NCI-H1417 treated with DMSO at 0.1 percent for 48 hours (cell line): ENCODE results near the gene MASP1.
"Not testable (repeated sequence)": the region's sequence is repeated elsewhere in the genome, so short reads cannot be mapped to it uniquely, and the experiment has no call there.

Source experiments
- DNase-seq: peaks from one replicate; lab custom pipeline; 2025; lab: John Stamatoyannopoulos, UW

Gene MASP1

GRCh38 chr3:187264911-187265310 is 26.6 kb downstream of the MASP1 start:
- no peak for DNase-seq

DNA sequence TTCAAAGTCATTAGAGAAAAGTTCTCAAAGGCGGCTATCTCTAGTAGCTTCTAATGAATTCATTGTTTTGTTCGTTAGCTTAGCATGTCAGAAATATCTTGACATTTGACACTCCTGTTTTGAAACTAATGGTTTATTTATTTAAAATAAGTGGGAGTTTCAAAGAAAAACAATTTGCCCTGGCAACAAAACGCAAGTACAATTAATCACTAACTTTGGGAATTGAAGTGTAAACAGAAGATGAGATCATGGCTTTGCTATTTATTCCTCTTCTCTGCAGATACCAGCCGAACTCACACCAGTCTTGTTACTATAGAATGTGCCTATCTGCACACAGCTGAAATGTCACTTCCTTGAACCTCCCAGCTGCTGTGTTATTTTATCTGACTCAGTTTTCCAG is 27.5 kb downstream of the MASP1 start:
- DNase-seq = no peak

- DNase-seq = no peak
These were observed 28.3 kb downstream of the MASP1 start for GRCh38 chr3:187263270-187263669.

- DNase-seq = no peak
These were observed 29.2 kb downstream of the MASP1 start for GRCh38 chr3:187262360-187262759.

DNA sequence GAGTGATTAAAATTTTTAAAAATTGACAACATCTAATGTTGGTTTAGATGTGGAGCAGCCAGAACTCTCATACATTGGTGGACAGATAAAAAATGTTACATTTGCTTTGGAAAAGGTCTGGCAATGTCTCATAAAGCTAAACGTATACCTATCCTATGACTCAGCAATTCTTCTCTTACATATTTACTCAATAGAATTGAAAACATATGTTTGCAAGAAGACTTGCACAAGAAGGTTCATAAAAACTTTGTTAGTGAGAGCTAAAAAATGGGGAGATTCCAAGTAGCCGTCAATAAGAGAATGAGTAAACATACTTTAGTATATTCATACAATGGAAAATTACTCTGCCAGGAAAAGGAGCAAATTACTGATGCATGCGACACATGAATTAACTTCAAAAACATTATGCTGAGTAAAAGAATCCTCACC is 30.0 kb downstream of the MASP1 start:
- no peak for DNase-seq

GRCh38 chr3:187259171-187259570 is 32.4 kb downstream of the MASP1 start:
- DNase-seq = no peak

DNA sequence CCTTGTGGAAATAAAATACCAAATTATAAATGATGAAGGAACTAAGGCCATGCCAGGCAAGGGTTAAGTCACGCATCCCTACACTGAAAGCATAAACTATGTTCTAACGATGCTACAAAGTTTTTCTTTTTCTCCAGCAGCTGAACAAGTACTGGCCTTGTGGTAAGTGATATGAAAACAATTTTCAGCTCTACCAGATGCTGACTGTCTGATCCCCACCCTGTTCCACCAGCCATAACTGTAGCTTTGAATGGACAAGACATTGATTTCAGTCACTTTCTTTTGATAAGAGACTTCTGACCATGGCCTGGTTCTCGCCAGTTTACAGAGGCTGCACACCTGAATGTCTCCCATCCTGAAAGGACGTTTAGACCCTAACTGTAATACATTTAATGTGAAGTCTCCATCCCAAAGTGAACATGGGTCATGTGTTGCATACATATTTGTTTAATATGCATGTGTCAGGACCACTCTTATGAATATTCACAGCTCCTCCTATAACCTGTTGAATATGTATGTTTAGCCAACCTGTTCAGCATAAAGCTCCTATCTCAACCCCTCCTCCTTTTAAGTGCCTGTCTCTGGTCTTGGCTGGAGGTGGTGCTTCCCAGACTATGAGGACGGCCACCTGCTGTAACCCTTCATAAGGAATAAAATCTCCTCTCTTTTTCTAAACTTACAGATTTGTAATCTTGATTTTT is 33.4 kb downstream of the MASP1 start:
- DNase-seq = no peak

DNA sequence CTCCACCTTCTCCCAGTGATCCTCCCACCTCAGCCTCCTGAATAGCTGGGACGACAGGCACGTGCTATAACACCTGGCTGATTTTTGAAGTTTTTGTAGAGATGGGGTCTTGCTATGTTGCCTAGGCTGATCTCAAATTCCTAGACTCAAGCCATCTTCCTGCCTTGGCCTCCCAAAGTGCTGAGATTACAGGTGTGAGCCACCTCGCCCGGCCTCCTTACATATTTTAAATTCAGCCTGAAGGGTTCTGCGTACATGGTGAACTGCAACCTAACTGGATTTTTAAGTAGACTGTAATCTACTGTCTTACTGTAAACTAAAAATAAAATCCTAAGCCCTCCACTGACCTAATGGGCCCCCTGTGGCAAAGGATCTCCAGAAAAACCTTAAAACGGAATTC is 34.1 kb downstream of the MASP1 start:
- DNase-seq = no peak

GRCh38 chr3:187256051-187256616 is 35.4 kb downstream of the MASP1 start:
- no peak for DNase-seq

- DNase-seq = no peak
These were observed 36.2 kb downstream of the MASP1 start for GRCh38 chr3:187255314-187255713.

DNA sequence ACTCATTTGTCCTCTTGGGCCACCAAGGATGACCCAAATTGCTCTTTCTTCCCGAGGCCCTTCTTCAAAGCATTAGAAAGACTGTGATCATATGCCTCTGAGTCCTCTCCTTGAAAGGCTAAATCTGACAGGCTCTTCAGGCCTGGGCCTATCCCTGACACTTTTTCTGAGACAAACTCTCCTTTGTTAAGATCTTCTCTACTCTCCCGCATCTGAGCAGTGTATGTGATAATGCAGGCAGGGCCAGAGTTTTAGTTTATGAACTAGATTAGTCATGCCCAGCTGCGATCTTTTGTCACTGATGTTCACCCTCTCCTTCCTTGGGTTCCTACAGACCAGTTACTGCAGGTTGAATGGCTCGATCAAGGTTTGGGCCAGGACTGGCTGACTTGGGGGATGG is 39.2 kb downstream of the MASP1 start:
- no peak for DNase-seq

DNA sequence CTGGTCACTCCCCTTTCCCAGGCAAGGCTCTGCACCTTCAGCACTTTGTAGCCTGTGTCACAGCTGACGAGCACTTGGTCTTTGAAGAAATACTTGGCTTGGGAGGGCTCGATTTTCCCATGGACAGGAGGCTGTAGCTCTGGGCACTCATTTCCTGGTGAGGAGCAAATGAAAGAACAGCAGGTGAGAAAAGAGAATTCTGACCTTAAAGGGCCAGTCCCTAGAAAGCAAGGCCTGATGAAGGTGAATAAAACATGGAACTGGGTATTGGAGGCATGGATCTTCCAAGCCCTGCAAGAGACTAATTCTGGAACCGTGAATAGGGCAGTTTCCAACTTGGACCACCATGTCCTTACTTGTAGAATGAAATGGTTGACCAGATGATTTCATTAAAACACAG is 39.9 kb downstream of the MASP1 start:
- no peak for DNase-seq

GRCh38 chr3:187247398-187247797 is 44.1 kb downstream of the MASP1 start:
- no peak for DNase-seq

DNA sequence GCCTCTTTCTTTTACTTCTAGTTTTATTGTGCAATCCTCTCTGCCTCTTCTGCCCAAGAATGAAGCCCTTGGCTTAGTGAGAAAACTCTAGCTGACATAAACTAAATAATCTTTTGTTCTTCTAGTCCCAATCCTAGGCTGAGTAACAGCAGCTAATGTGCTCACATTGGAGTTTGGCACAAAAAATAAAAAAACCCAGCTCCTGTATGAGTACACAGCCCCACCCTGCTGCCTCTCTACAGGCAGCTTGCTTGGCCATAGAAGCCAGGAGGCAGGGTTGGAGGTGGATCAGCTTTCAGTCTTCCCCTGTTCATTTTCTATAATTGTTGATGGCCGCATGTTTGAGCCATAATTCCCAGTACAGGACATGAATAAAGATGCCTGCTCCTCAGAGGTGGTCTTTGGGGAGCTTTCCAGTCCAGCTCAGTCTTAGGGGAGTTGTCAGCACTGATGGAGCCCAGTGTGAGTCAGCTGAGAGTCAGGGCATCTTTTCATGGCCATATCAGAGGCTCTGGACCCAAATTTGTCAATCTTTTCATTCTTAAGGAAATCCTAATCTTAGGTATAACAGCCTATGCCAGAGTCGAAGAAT is 47.5 kb downstream of the MASP1 start:
- no peak for DNase-seq

DNA sequence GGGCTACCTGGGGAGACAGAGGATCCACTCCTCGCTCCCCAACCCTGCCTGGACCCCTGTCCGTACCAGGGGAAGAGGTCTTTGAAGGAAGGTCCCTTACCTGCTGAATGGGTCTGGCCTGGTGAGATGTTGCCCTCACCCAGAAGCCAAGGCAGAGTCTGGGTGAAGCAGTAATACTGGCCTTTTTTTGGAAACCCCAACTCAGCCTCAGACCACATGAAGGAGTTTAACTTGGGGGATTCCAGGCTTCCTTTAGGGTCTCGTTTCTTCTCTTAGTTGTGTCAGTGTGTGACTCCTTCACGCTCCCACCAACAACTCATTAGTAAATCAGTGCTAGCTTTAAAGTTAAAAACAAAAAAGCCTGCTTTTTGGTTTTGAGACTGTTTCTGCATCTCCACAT is 48.6 kb downstream of the MASP1 start:
- no peak for DNase-seq

GRCh38 chr3:187242435-187242834 is 49.1 kb downstream of the MASP1 start:
- DNase-seq = no peak

DNA sequence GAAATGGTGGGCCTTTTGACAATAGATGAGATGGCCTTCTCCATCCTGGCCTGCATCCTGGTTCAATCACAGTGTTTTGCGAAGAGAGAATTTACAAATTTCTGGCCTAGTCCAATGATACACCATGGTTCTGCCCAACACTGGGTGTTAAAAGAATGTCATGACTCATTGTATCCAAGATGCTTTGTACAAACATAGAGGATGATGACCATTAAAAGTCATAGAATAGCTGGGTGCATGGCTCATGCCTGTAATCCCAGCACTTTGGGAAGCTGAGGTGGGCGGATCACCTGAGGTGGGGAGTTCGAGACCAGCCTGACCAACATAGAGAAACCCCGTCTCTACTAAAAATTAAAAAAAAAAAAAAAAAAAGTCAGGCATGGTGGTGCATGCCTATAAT is 52.7 kb downstream of the MASP1 start:
- DNase-seq = not testable (repeated sequence)

DNA sequence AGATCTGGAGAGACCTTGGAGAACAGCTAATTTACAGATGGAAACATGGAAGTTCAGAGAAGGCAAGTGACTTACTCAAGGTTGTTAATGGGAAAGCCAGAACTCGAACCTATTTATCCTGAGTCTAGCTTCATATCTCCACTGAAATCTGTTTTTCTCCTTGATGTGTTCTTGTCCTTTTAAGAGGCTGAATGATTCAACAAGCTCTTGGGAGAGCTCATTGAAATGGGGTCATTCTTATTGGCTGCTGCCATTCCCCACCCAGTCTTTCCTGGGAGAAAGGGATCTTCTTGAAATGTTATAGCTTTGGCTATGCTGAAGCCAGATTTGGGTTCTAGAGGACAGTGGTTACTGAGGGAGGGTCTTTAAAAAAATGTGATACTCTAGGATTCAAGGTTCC is 53.3 kb downstream of the MASP1 start:
- no peak for DNase-seq

DNA sequence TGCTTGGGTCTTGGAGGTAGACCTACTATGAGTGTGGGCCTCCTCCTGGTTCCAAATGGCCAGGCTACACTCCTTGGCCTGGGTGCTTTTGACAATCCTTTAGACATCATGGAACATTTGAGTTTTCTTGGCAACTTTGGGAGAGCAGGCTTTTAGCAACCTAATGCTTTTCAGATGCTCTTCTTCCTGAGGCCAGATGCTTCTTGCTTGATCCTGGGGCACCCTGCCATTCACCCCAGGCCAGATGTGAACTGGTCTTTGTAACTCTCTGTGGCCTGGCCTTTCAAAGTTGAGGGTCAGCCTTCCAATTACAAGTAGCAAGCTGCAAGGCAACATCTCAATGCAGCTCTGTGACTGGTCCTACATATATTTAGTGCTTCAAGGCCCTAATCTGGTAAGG is 53.8 kb downstream of the MASP1 start:
- no peak for DNase-seq

GRCh38 chr3:187236962-187237361 is 54.6 kb downstream of the MASP1 start:
- DNase-seq = no peak

DNA sequence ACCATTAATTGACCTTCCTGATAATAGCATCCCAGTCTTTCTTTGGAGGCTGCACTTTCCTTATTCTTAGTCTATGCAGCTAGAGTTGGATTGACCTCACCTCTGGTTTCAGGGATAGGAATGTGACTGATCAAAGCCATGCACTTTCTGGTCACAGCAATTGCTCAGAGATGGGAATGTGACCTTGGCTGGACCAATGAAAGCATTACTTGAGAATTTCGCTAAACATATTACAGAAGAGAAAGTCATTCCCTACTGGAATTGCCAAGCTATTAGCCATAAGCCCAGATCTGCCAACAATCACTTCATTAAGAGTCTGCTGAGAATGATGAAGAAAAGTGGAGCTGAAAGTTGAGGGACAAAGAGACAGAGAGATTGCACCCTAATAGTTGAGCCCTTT is 61.5 kb downstream of the MASP1 start:
- no peak for DNase-seq

DNA sequence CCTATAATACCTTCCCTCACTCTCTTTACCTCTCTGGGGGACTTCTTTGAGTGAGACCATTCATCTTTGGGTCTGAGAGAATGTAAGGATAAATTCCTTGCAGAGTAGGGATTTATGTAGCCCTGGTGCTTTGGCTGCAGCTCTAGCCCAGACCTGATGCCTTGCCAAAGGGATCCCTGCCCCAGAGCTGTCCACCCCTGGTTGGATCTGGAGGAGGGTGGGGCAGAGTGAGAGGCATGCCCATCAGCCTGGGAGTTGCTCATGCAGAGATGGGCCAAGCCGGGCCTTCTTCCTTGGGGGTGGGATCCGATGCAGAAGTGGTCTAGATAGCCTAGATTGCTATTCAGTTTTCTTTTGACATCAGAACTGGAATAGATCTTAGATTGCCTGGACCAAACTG is 62.8 kb downstream of the MASP1 start:
- DNase-seq = no peak

GRCh38 chr3:187227658-187228258 is 63.8 kb downstream of the MASP1 start:
- no peak for DNase-seq
